Transverse colon (tissue), 4 donors: ENCODE data around the gene HORMAD2. TPM values are rescaled to one million over a fixed set of nuclear protein-coding genes. Genes with fewer than 3 reads are reported as not detected.

Experiments used
- DNase-seq: peaks from one replicate; pipeline ENCODE4 v3.0.0-alpha.2; 2019
- H3K27ac ChIP-seq, 4 donors: fragments of 200-600 bp; sonication (generic); 2 replicates each; pipeline ENCODE4 v1.5.1; 2016 to 2018; ENCODE audit warnings: inconsistent platforms in 4 of 4
- H3K27me3 ChIP-seq: fragments of 200-600 bp; sonication (generic); 2 replicates; pipeline ENCODE4 v1.5.1; 2017; ENCODE audit warnings: inconsistent platforms
- H3K36me3 ChIP-seq, 4 donors: fragments of 200-600 bp; sonication (generic); 2 replicates each; pipeline ENCODE4 v1.5.1; 2017 to 2019; ENCODE audit warnings: inconsistent platforms in 4 of 4
- H3K4me1 ChIP-seq, 4 donors: fragments of 200-600 bp; sonication (generic); 2 replicates each; pipeline ENCODE4 v1.5.1; 2017 to 2020; ENCODE audit warnings: inconsistent platforms in 4 of 4
- H3K4me3 ChIP-seq, 4 donors: fragments of 200-600 bp; sonication (generic); 1 replicate in 1 of 4; 2 replicates in 3 of 4; pipeline versions ENCODE4 v1.5.1 to v1.6.1; 2017 to 2019; ENCODE audit warnings: inconsistent platforms in 4 of 4
- H3K9me3 ChIP-seq, 2 donors: fragments of 200-600 bp; sonication (generic); 2 replicates each; pipeline ENCODE4 v1.5.1; 2017 to 2019; ENCODE audit warnings: inconsistent platforms in 2 of 2
- EP300 ChIP-seq: sonication (generic); formaldehyde crosslinking; IDR thresholded peaks from one replicate; pipeline ENCODE4 v1.6.1; 2017; ENCODE audit warnings: antibody characterized with exemption, low read depth
- POLR2A ChIP-seq: fragments of 450-650 bp; IDR thresholded peaks from one replicate; pipeline ENCODE4 v1.6.1; 2016; ENCODE audit warnings: antibody characterized with exemption, mild to moderate bottlenecking, moderate library complexity
- POLR2AphosphoS5 ChIP-seq, 3 donors: sonication (generic); formaldehyde crosslinking; IDR thresholded peaks; one replicate each; pipeline ENCODE4 v1.6.1; 2016; ENCODE audit warnings: antibody characterized with exemption in 3 of 3
- WGBS, 2 donors: methylation state at CpG; one replicate each; pipeline ENCODE4 v1.1.5; 2018; ENCODE audit warnings: low coverage in 1 of 2; 5-methylcytosine and 5-hydroxymethylcytosine counted together
- in situ Hi-C, 4 donors: fragments of 200-750 bp; cut with MboI; loops; one replicate each; pipeline versions ENCODE4 v1.15.0 to v1.15.1; 2017; ENCODE audit warnings: low sequenced_read_pairs in 3 of 4, low pct_ligation_motif_present in 1 of 4, low pct_unique_long_range_greater_than_20kb in 1 of 4
- intact Hi-C: fragments of 100-400 bp; cut with DNase I; formaldehyde crosslinking; loops from one replicate; pipeline ENCODE4 v1.15.1; 2023; ENCODE audit warnings: low total_unique reads
- total RNA-seq, 4 donors: library from RNA; depleted of rRNA; stranded (reverse); fragments of >200 nt; gene quantifications; one replicate each; pipeline ENCODE4 v1.1.0, GENCODE V29; 2016
- TF ChIP-seq, protein P1 (sequence below), 5 experiments: fragments of 200-600 bp in 3 of 5; fragments of 450-650 bp in 2 of 5; sonication (generic) in 3 of 5; IDR thresholded peaks; 1 replicate in 2 of 5; 2 replicates in 3 of 5; pipeline ENCODE4 v1.5.1; 2016 to 2017; ENCODE audit warnings: antibody characterized with exemption in 5 of 5, inconsistent platforms in 3 of 5, mild to moderate bottlenecking in 2 of 5, moderate library complexity in 1 of 5

Gene HORMAD2
- total RNA-seq, 4 donors from 2014 or later = not detected

- H3K27me3 ChIP-seq = peaks cover 20% of the 10 kb centered on the region
- H3K4me1 ChIP-seq = no peaks in the 10 kb centered on the region
- intact Hi-C loops = no loop called here
- H3K9me3 ChIP-seq = peaks cover 11 to 14% of the 10 kb centered on the region in 2 donors
- no peak overlapping the region for H3K27ac ChIP-seq
- H3K36me3 ChIP-seq = no peaks in the 10 kb centered on the region
- DNase-seq = no peak
- in situ Hi-C loops = no loop called here
- TF ChIP-seq, protein P1, sequence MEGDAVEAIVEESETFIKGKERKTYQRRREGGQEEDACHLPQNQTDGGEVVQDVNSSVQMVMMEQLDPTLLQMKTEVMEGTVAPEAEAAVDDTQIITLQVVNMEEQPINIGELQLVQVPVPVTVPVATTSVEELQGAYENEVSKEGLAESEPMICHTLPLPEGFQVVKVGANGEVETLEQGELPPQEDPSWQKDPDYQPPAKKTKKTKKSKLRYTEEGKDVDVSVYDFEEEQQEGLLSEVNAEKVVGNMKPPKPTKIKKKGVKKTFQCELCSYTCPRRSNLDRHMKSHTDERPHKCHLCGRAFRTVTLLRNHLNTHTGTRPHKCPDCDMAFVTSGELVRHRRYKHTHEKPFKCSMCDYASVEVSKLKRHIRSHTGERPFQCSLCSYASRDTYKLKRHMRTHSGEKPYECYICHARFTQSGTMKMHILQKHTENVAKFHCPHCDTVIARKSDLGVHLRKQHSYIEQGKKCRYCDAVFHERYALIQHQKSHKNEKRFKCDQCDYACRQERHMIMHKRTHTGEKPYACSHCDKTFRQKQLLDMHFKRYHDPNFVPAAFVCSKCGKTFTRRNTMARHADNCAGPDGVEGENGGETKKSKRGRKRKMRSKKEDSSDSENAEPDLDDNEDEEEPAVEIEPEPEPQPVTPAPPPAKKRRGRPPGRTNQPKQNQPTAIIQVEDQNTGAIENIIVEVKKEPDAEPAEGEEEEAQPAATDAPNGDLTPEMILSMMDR (IDR thresholded peaks at IDR 0.05) = no peak
- no peak for TF ChIP-seq POLR2A
- no peak for TF ChIP-seq POLR2AphosphoS5 (IDR thresholded peaks at IDR 0.05)
- no peak for TF ChIP-seq EP300
- no peak overlapping the region for H3K4me3 ChIP-seq
Measured at GRCh38 chr22:30140414-30140813, 60.1 kb downstream of the HORMAD2 start.

DNA sequence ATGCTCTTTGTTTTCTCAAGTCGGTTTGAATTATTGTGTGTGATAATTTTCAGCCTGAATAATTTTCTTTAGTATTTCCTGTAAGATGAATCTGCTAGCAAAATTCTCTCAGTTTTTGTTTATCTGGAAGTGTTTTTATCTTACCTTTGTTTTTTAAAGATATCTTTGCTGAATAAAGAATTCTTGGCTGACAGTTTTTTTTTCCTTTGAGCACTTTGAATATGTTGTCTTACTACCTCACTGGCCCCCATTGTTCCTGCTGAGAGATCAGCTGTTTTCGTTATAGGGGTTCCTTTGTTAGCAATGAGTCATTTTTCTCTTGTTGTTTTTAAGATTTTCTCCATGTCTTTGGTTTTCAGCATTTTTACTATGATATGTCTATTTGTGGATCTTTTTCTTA lies 63.0 kb downstream of the HORMAD2 start:
- in situ Hi-C loops (no loop called here), intact Hi-C loops (no loop called here)
- 85 to 87% methylated on average over 2 of the region's 2 CpGs for WGBS, 2 donors
- Histone ChIP-seq H3K36me3 (no peaks in the 10 kb centered on the region), H3K27me3 (peaks cover 22% of the 10 kb centered on the region), H3K4me1 (no peaks in the 10 kb centered on the region), H3K4me3 (no peak overlapping the region), H3K9me3 (peaks cover 11 to 14% of the 10 kb centered on the region in 2 donors), H3K27ac (no peak overlapping the region)
- DNase-seq = no peak
- TF ChIP-seq, protein P1 (IDR thresholded peaks at IDR 0.05) = no peak
- TF ChIP-seq POLR2AphosphoS5 (IDR thresholded peaks at IDR 0.05) (no peak), EP300 (no peak), POLR2A (no peak)

DNA sequence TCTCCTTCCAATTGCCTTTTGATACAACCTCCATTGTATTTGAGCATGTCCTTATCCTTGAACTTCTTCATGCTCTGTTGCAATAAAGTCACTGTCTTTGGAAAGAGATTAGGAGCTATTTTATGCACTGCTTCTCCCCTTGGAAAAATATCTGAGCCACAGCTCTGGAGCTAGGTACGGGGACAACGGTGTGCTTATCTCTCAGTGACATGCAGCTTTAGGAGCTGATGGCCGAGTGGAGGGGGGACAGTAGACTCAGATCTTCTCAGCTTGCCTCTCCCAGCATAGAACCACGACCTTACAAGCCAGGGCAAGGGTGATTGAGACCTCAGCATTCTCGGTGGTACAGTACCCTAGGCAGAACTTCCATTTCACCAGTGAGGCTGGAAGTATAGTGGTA lies 64.1 kb downstream of the HORMAD2 start:
- no peak overlapping the region for H3K4me3 ChIP-seq
- H3K36me3 ChIP-seq = no peaks in the 10 kb centered on the region
- peaks cover 22% of the 10 kb centered on the region for H3K27me3 ChIP-seq
- no peaks in the 10 kb centered on the region for H3K4me1 ChIP-seq
- DNase-seq = no peak
- H3K9me3 ChIP-seq = peaks cover 11 to 14% of the 10 kb centered on the region in 2 donors
- intact Hi-C loops (no loop called here), in situ Hi-C loops (no loop called here)
- 73% methylated on average over 5 of the region's 5 CpGs; no CpG with 5 or more reads in 1 of the 2 donors for WGBS, 2 donors
- no peak overlapping the region for H3K27ac ChIP-seq
- TF ChIP-seq EP300 (no peak), POLR2AphosphoS5 (IDR thresholded peaks at IDR 0.05) (no peak), POLR2A (no peak)
- TF ChIP-seq, protein P1 (IDR thresholded peaks at IDR 0.05) = no peak

DNA sequence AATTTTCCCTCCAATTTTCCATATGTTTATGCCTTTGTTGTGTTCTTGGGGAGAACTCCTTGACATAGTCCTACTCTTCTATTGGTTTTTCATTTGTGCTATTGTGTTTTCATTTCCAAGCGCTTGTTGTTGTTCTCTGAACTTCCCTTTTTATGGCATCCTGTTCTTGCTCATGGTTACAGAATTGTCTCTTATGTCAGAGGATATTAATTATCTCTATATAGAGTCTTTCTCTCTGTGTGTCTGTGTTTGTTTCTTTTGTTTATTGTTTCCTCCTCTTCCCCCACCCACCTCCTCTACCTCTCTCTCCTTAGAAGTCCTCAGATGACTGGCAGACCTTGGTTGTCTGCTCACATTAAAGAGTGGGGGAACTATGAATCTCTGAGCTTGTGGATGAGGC lies 69.9 kb downstream of the HORMAD2 start:
- in situ Hi-C loops = no loop called here
- Histone ChIP-seq H3K4me1 (no peaks in the 10 kb centered on the region), H3K27ac (no peak overlapping the region), H3K27me3 (peaks cover 4% of the 10 kb centered on the region), H3K9me3 (no peaks in the 10 kb centered on the region), H3K36me3 (no peaks in the 10 kb centered on the region), H3K4me3 (no peak overlapping the region)
- 50 to 71% methylated on average over 1 of the region's 1 CpG for whole genome bisulfite sequencing, 2 donors
- TF ChIP-seq, protein P1 (IDR thresholded peaks at IDR 0.05) = no peak
- TF ChIP-seq POLR2AphosphoS5 (IDR thresholded peaks at IDR 0.05) (no peak), POLR2A (no peak), EP300 (no peak)
- DNase-seq = no peak
- intact Hi-C loops = no loop called here
